Stimulated activated CD4-positive, alpha-beta T cell treated with anti-CD3 and anti-CD28 coated beads, Interleukin-4, amount 100 ng/mL, for 48 hours (primary cell): ENCODE data around the gene SNAPC3.
"Not testable (repeated sequence)": the region's sequence is repeated elsewhere in the genome, so short reads cannot be mapped to it uniquely, and the experiment has no call there.

ENCODE experiments used
- DNase-seq, 2 donors: peaks; one replicate each; pipeline ENCODE4 v3.0.0-alpha.2; 2020; ENCODE audit warnings: low read depth in 2 of 2

Gene SNAPC3

GRCh38 chr9:15422372-15423230, at the start of gene SNAPC3:
SNAPC3 (plus strand) TSS chr9:15422876; CDS start chr9:15422880, 4 bp downstream.
- peak; percentile 85 to 89 for DNase-seq

DNA sequence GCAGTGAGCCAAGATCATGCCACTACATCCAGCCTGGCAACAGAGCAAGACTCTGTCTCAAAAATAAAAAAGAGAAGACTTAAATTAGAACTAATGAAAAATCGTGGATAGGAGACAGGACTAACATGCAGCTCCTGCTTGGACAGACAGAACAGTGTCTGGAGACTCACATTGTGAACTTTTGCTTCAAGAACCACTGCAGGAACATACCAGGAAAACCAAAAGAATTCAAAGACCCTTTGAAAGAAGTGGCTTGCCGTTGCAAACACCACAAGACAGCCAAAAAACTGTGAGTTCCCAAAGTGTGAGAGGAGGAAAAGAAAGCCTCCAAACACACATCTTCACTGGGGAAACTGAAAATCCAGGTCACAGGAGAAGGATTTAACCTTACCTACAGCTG, 48.8 kb upstream of the SNAPC3 start:
- no peak for DNase-seq

DNA sequence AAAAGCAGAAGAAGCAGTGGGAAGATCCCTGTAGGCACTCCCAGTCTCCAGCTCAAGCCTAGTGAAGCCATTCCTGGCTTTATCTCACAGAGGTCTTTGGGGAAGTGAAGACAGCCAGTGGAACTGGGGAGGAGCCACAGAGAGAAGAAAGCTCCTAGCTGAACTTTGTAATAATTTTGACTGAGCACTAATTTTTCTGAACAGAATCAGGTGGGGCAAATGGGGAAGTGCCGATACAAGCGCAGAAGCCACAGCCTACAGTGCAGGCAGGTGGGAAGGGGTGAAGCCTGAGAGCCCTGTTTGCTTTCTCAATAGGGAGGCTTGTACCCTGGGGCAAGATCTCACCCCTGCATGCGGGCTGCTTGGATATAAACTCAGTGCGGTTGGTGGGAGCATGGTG, 48.4 kb upstream of the SNAPC3 start:
- no peak for DNase-seq

DNA sequence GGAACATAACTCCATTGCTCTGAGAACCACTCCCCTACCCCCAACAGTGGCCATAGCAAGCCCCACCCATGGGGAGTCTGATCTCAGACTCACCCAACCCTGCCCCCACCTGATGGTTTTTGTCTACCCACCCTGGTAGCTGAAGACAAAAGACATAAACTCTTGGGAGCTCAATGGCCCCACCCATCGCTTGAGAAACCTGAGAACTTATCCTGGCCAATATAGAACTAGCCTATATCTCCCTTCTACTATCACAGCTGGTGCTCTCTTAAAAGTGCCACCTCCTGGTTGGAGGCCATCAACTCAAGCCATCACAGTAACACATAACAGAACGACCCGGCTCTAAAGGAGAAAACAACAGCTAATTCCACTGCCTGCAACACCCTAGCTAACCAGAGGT, 47.9 kb upstream of the SNAPC3 start:
- no peak for DNase-seq

GRCh38 chr9:15377625-15378540, 44.8 kb upstream of the SNAPC3 start:
- DNase-seq, result no peak

GRCh38 chr9:15379317-15379716, 43.4 kb upstream of the SNAPC3 start:
- DNase-seq, result not testable (repeated sequence)

- not testable (repeated sequence) for DNase-seq
These were observed 42.8 kb upstream of the SNAPC3 start for GRCh38 chr9:15379888-15380287.

- no peak for DNase-seq
These were observed 41.2 kb upstream of the SNAPC3 start for GRCh38 chr9:15381491-15381890.

GRCh38 chr9:15386465-15386864, 36.2 kb upstream of the SNAPC3 start:
- no peak for DNase-seq

DNA sequence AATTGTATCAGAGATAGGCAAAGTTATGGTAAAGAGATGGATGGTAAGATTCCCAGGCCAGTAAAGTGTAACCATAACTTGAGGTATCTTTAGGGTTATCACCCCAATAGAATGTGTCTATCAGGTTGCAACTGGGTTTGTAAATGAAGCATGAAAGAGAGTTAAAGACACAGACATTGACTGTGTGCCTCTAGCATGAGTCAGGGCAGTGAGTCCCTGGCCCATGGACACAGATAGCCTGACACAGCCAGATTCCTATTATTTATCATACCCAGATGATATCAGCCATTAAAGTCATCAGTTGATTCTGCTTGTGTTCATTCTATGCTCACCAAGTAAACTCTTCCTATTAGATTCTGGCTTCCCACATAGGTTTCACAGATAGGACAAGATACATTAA, 33.5 kb upstream of the SNAPC3 start:
- DNase-seq, result no peak

DNA sequence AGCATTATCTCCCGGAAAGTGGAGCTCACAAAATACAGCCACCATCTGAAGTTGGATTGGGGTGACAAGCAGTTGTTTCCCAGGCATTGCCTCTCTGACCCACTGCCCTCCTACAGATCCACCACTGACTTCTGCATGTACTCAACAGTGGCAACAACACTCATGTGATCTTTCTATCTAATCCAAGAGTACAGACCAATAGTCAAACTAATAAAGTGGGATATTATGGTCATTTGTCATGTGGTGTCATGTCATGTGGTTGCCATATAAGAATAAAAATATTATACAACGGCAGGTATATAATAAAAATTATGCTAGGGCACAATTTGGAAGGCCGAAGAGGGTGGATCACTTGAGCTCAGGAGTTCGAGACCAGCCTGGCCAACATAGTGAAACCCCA, 33.0 kb upstream of the SNAPC3 start:
- no peak for DNase-seq

DNA sequence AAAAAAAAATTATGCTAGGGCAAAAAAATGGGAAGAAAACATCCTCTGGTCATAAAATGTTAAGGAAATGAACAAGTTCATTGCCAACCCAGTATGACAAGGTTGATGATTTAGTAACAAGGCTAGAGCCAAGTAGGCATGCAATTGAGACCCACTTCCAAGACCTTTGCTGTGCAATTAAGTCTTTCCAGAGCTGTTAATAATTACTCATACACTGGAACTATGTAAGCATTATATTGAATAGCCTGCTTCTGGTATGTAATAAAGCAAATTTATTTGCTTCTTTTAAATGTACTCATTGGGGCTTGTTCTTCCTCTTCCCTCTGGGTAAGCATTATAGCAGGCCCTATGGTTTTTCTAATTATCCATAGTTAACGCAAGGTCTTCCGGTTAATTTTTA, 32.5 kb upstream of the SNAPC3 start:
- no peak for DNase-seq

DNA sequence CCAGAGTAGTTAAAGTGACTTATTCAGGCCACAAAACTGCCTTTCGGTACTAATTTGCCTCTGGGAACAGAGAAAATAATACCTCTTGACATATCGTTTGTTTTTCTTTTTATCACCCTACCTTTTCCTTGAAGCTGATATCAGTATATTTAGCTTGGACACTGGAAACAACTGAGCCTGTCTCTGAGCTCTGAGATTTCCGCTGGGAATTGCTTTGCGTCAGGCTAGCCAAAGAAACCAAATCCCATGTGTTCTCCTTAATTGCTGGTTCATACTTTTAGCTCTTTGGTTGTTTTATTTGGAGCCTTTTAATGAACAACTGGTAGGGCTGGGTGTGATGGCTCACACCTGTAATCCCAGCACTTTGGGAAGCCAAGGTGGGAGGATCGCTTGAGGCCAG, 30.3 kb upstream of the SNAPC3 start:
- DNase-seq, result no peak

- no peak for DNase-seq
These were observed 22.3 kb upstream of the SNAPC3 start for GRCh38 chr9:15400281-15400941.

DNA sequence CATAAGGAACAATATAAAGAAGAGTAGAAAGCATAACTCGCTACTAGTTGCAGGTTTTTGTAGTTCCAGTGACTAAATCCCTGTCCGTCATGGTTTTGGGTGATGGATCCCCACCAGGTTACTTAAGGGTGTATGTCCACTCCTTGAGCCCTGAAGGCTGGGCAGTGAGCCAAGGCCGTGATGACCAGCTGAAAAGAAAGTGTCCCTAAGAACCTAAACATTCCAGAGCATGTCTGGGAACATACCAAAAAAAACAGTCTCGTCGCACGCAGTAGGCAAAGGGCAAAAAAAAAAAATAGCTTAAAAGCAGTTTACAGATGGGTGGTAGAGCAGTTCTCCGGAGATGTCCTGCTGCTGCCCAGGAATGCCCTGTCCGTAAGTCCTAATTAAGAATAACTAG, 21.4 kb upstream of the SNAPC3 start:
- DNase-seq, result no peak

GRCh38 chr9:15403155-15403554, 19.5 kb upstream of the SNAPC3 start:
- no peak for DNase-seq

- DNase-seq, result no peak
These were observed 18.5 kb upstream of the SNAPC3 start for GRCh38 chr9:15404171-15404570.

- peak; percentile 15 to 24 for DNase-seq
These were observed 5.8 kb upstream of the SNAPC3 start for GRCh38 chr9:15416880-15417279.

- DNase-seq, result no peak
These were observed 5.0 kb upstream of the SNAPC3 start for GRCh38 chr9:15417626-15418025.

GRCh38 chr9:15420796-15421195, 1.9 kb upstream of the SNAPC3 start:
- DNase-seq, result no peak

- DNase-seq, result no peak
These were observed 1.1 kb upstream of the SNAPC3 start for GRCh38 chr9:15421532-15421931.

DNA sequence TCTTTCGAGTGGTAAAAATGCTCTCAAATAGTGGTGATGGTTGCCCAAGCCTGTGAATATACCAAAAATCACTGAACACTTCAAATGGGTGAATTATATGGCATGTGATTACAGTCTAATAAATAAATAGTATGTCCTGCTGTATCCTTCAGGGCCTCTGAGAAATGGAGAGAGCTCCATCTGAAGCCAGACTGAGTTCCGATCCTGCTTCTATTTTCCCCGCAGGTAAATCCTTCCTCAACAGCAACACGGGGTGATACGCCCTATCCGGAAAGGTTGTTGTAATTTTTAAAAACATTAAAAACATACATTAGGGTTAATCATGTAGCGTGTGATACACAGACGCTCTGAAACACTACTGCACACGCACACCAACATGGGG, 695 bp upstream of the SNAPC3 start:
- DNase-seq, result no peak
